HepG2 (cell line): ENCODE data around the gene DNAJC4. TPM values are rescaled to one million over a fixed set of nuclear protein-coding genes. Genes with fewer than 3 reads are reported as not detected.

Source experiments
- ATAC-seq: fragments of 200-7000 bp; cut with Tn5 transposase; 3 replicates; pipeline ENCODE4 v1.9.1; 2020; ENCODE audit warnings: mild to moderate bottlenecking, moderate library complexity
- BruUV-seq: library from RNA; stranded (reverse); fragments of 400-500 nt; replicated peaks from 2 replicates; lab custom pipeline; 2021; lab: Mats Ljungman, UMichigan
- CTCF ChIA-PET: fragments of 300-600 bp; formaldehyde crosslinking; extraction: SDS; loops from one replicate; lab custom pipeline; 2021; ENCODE audit warnings: low total read pairs, inconsistent platforms, low intra/inter-chr PET ratio; lab: Yijun Ruan, JAX
- POLR2A ChIA-PET: fragments of 350-600 bp; sonication (Branson Sonifier 250); formaldehyde crosslinking; loops from one replicate; lab custom pipeline; 2020; ENCODE audit warnings: antibody characterized with exemption, inconsistent platforms; lab: Yijun Ruan, JAX
- DNase-seq: peaks from one replicate; pipeline ENCODE4 v3.0.0-alpha.2; 2015; ENCODE audit warnings: low spot score
- FAIRE-seq: peaks from 3 replicates; lab custom pipeline; 2011; peaks lifted over from hg19 to GRCh38; lab: Jason Lieb, UNC
- H2AFZ ChIP-seq: one replicate; pipeline ENCODE4 v1.6.1; 2011; ENCODE audit warnings: low read length, inconsistent platforms
- H3K27ac ChIP-seq: fragments of 300-600 bp; 3 replicates; pipeline ENCODE4 v1.8.0; 2011; ENCODE audit warnings: mixed run types, mild to moderate bottlenecking, mixed read lengths, low read length, inconsistent platforms; ENCODE audit not compliant: insufficient read depth; ENCODE audit errors: extremely low read length
- H3K27me3 ChIP-seq, 2 experiments: fragments of 200-600 bp in 1 of 2; 2 replicates in 1 of 2; 3 replicates in 1 of 2; pipeline versions ENCODE4 v1.6.0 to v1.8.0; 2011; ENCODE audit warnings: low read length in 2 of 2, mild to moderate bottlenecking in 2 of 2, moderate library complexity in 2 of 2, inconsistent platforms in 1 of 2; ENCODE audit not compliant: insufficient read depth in 2 of 2, control insufficient read depth in 1 of 2
- H3K36me3 ChIP-seq, 2 experiments: fragments of 200-600 bp in 1 of 2; replicated peaks in 1 of 2; 2 replicates in 1 of 2; 3 replicates in 1 of 2; pipeline versions ENCODE4 v1.5.1 to v1.8.0; 2011; ENCODE audit warnings: low read length in 2 of 2, inconsistent platforms in 1 of 2; ENCODE audit not compliant: insufficient read depth in 2 of 2, control insufficient read depth in 1 of 2
- H3K4me1 ChIP-seq: 2 replicates; pipeline ENCODE4 v1.5.1; 2012; ENCODE audit warnings: low read length, inconsistent platforms; ENCODE audit not compliant: insufficient read depth
- H3K4me2 ChIP-seq: 2 replicates; pipeline ENCODE4 v1.6.0; 2011; ENCODE audit warnings: low read depth, low read length, inconsistent platforms
- H3K4me3 ChIP-seq, 3 experiments: fragments of 200-600 bp in 1 of 3; sonication (generic), shearing (Covaris generic) in 1 of 3; replicated peaks in 1 of 3; 2 replicates each; pipeline ENCODE4 v1.5.1; 2011 to 2016; ENCODE audit warnings: low read length in 3 of 3, inconsistent platforms in 2 of 3, low read depth in 2 of 3, mild to moderate bottlenecking in 2 of 3, control low read depth in 1 of 3, mixed read lengths in 1 of 3; ENCODE audit not compliant: insufficient read depth in 1 of 3
- H3K79me2 ChIP-seq: one replicate; pipeline ENCODE4 v1.6.1; 2011; ENCODE audit warnings: low read length, inconsistent platforms; ENCODE audit not compliant: insufficient read depth
- H3K9ac ChIP-seq: 2 replicates; pipeline ENCODE4 v1.6.0; 2011; ENCODE audit warnings: mild to moderate bottlenecking, low read depth, low read length, inconsistent platforms; ENCODE audit not compliant: insufficient read depth
- H3K9me3 ChIP-seq: 2 replicates; pipeline ENCODE4 v1.5.1; 2012; ENCODE audit warnings: mild to moderate bottlenecking, low read length
- H4K20me1 ChIP-seq: 2 replicates; pipeline ENCODE4 v1.6.0; 2011; ENCODE audit warnings: inconsistent platforms, mild to moderate bottlenecking, low read length, moderate library complexity; ENCODE audit not compliant: insufficient read depth
- AGO2 ChIP-seq: fragments of 200-400 bp; formaldehyde crosslinking; optimal IDR thresholded peaks from 2 replicates; pipeline ENCODE3; 2017; ENCODE audit warnings: mild to moderate bottlenecking, low read depth, low read length, moderate library complexity
- RFXAP ChIP-seq: sonication (generic); formaldehyde crosslinking; IDR thresholded peaks from 2 replicates; pipeline ENCODE4 v1.4.0; 2020; ENCODE audit warnings: missing genetic modification reagents, borderline replicate concordance
- THYN1 ChIP-seq: sonication (generic); formaldehyde crosslinking; IDR thresholded peaks from 2 replicates; pipeline ENCODE4 v1.8.1; 2023; ENCODE audit warnings: low read depth, mild to moderate bottlenecking, moderate library complexity, missing genetic modification reagents, borderline replicate concordance
- ZNF44 ChIP-seq: sonication (generic); formaldehyde crosslinking; IDR thresholded peaks from 2 replicates; pipeline ENCODE4 v1.5.1; 2020; ENCODE audit warnings: mild to moderate bottlenecking, missing genetic modification reagents
- ZNF552 ChIP-seq: sonication (generic); formaldehyde crosslinking; IDR thresholded peaks from 2 replicates; pipeline ENCODE4 v1.9.0; 2022; ENCODE audit warnings: missing genetic modification reagents, mild to moderate bottlenecking, borderline replicate concordance
- ZNF616 ChIP-seq: sonication (generic); formaldehyde crosslinking; IDR thresholded peaks from 2 replicates; pipeline ENCODE4 v1.5.0; 2020; ENCODE audit warnings: low read depth, mild to moderate bottlenecking, missing genetic modification reagents
- ZNF670 ChIP-seq: sonication (generic); formaldehyde crosslinking; IDR thresholded peaks from 2 replicates; pipeline ENCODE4 v1.8.0; 2022; ENCODE audit warnings: mild to moderate bottlenecking, missing genetic modification reagents, borderline replicate concordance
- ZNF7 ChIP-seq: IDR thresholded peaks from 2 replicates; pipeline ENCODE4 v1.6.1; 2016; ENCODE audit warnings: missing biosample characterization, missing genetic modification reagents
- WGBS: methylation state at CpG from one replicate; pipeline ENCODE4 v1.1.6; 2017; ENCODE audit warnings: low lambda C conversion rate; 5-methylcytosine and 5-hydroxymethylcytosine counted together
- in situ Hi-C: cut with HindIII; loops from 2 replicates; pipeline ENCODE4 v1.10.0; 2017; ENCODE audit warnings: low pct_unique_long_range_greater_than_20kb; ENCODE audit not compliant: extremely low pct_ligation_motif_present
- intact Hi-C: fragments of 100-400 bp; cut with micrococcal nuclease; formaldehyde crosslinking; loops from one replicate; pipeline ENCODE4 v1.10.0; 2022; ENCODE audit not compliant: unreplicated experiment
- polyA plus RNA-seq, 8 experiments: library from polyadenylated mRNA; depleted of rRNA in 3 of 8; stranded (reverse) in 7 of 8; unstranded in 1 of 8; fragments of >200 nt; fragmentation: Illumina TruSeq in 4 of 8; extraction: Trizol in 4 of 8; gene quantifications; 2 replicates each; pipeline versions ENCODE4 v1.2.1 to v1.2.3, GENCODE V29; 2011 to 2016; ENCODE audit warnings: low read depth in 4 of 8, missing spikeins in 1 of 8, mixed read lengths in 1 of 8; ENCODE audit not compliant: insufficient read depth in 1 of 8
- total RNA-seq, 5 experiments: library from RNA; depleted of rRNA; stranded (reverse); fragments of >200 nt; fragmentation: Illumina TruSeq; extraction: Trizol; gene quantifications; 2 replicates each; pipeline ENCODE4 v1.2.3, GENCODE V29; 2016; ENCODE audit warnings: low read depth in 1 of 5
- TF ChIP-seq, protein P1 (sequence below): IDR thresholded peaks from 2 replicates; pipeline ENCODE4 v1.6.1; 2016; ENCODE audit warnings: missing biosample characterization, missing genetic modification reagents, low read depth

DNAJC4 gene
- total and polyA plus RNA-seq, 2 of the 13 experiments (the other 11 are each of a cell fraction or from before 2014, with no cell fraction given) = 10.3 to 60.8 TPM

- ATAC-seq (no peak), FAIRE-seq (no peak), DNase-seq (no peak)
- Histone ChIP-seq H3K79me2 (peaks cover 25% of the 10 kb centered on the region), H3K9ac (no peak overlapping the region), H2AFZ (no peak overlapping the region), H3K36me3 (peaks cover 38 to 55% of the 10 kb centered on the region in 2 experiments), H3K27me3 (no peaks in the 10 kb centered on the region), H3K4me2 (no peak overlapping the region), H4K20me1 (peaks cover 19% of the 10 kb centered on the region), H3K27ac (no peak overlapping the region), H3K9me3 (no peaks in the 10 kb centered on the region), H3K4me3 (no peak overlapping the region), H3K4me1 (peaks cover 13% of the 10 kb centered on the region)
- CTCF ChIA-PET = no interaction called here
- BruUV-seq = no TSS peak
- TF ChIP-seq ZNF44 (no peak), ZNF670 (CRISPR knock-in tag) (no peak), THYN1 (CRISPR knock-in tag) (no peak), ZNF7 (CRISPR knock-in tag) (no peak), ZNF616 (CRISPR knock-in tag) (no peak), AGO2 (no peak), RFXAP (CRISPR knock-in tag) (no peak), ZNF552 (CRISPR knock-in tag) (no peak)
- TF ChIP-seq, protein P1, sequence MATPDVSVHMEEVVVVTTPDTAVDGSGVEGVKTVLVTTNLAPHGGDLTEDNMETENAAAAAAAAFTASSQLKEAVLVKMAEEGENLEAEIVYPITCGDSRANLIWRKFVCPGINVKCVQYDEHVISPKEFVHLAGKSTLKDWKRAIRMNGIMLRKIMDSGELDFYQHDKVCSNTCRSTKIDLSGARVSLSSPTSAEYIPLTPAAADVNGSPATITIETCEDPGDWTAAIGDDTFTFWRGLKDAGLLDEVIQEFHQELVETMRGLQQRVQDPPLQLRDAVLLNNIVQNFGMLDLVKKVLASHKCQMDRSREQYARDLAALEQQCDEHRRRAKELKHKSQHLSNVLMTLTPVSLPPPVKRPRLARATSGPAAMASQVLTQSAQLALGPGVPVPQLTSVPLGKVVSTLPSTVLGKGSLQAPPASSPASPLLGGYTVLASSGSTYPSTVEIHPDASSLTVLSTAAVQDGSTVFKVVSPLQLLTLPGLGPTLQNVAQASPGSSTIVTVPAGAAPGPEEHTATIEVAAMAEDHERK (CRISPR knock-in tag) = no peak
- intact Hi-C loops (no loop called here), in situ Hi-C loops (no loop called here)
- POLR2A ChIA-PET = no interaction called here
- 90% methylated on average over 4 of the region's 5 CpGs for WGBS
These were observed 37.9 kb upstream of the DNAJC4 start for GRCh38 chr11:64192434-64192833.
